IPS-NIHi7 (cell line): ENCODE results near the gene CD320.

Source experiments
- DNase-seq: peaks from one replicate; pipeline ENCODE4 v3.0.0; 2012; ENCODE audit warnings: mixed read lengths; ENCODE audit errors: extremely low spot score

The CD320 gene

DNA sequence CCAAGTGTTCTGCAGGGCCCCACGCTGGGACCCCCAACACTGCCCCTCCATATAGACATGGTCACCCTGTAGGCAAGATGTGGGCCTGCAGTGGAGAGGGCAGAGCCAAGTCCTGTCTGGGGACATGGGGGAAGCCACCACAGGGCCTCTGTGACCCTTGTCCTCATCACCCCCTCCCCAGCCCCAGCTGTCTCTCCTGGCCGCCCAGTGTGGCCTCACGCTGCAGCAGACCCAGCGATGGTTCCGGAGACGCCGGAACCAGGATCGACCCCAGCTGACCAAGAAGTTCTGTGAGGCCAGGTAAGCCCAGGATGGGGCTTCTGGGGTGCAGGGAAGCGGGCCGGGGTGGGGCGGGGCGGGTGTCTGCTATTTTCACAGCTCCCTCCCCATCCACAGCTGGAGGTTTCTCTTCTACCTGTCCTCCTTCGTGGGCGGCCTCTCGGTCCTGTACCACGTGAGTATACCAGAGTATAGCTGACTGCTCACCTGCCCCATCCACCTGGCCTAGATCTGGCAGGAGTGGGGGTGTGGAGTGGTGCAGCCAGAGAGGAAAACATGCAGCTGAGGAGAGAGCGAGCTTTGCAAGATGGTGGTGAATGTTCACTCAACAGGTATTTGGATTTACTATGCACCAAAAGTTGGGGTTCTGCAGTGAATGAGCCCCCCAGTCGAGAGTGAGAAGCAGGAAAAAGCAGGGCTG, 52.6 kb downstream of the CD320 start:
- DNase-seq: no peak

DNA sequence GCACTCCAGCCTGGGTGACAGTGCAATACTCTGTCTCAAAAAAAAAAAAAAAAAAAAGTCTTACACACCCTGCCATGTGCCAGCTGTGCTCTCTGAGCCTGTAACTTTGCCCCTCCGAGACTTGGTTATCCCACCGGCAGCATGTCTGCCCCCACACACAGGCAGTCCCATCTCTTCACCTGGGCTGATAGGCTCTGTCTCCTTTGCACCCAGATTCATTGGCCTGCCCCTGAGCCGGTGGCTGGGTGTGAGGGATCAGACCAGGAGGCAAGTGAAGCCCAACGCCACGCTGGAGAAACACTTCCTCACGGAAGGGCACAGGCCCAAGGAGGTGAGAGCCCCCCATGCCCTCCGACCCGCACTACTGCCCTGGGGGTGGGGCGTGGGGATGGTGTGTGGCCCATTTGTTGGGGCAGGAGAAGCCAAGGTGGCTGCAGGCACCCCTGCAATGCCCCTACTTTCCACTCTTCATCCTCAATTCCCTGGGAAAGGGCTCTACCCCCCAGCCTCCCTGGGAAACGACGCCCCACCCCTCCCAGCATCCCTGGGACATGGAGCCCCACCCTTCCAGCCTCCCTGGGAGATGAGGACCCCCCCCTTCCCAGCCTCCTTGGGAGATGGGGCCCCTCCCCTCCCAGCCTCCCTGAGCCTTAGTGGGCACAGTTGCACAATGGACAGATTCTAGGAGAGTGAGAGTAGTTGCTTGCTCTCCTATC, 53.7 kb downstream of the CD320 start:
- DNase-seq: no peak

DNA sequence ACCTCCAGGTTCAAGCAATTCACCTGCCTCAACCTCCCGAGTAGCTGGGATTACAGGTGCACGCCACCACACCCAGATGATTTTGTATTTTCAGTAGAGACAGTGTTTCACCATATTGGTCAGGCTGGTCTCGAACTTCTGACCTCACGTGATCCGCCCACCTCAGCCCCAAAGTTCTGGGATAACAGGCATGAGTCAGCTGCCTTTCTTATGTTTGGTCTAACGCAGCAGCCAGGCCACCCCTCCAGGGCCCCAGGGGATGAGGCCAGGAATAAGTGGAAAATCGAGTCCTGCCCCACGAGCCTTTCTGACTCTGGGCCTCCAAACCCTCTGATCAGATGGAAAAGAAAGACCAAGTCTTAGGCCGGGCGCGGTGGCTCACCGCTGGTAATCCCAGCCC, 54.5 kb downstream of the CD320 start:
- DNase-seq: no peak

DNA sequence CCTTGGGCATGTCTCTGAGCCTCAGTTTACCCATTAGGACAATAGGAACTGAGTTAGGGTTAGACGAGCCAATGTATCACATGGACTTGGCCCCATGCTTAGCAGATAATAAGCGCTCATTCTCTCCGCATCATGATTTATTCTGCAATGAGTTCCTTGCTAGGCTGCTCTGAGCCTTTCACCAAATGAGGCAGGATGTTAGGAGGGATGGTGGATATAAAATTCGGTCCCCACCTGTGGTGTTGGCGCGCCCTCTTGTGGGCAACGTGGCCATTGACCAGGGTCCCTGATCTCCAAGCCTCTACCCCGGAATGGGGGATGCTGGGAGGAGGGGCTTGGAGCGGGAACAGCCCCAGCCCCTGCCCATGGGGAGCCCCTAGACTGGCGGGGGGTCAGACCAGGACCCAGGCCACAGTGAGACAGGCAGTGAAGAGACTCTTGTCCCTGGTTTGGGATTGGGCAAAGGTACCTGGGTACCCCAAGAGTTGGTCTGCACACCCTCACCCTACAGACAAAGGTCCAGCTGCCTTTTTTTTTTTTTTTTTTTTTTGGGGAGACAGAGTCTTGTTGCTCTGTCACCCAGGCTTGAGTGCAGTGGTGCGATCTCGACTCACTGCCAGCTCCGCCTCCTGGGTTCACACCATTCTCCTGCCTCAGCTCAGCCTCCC, 55.1 kb downstream of the CD320 start:
- DNase-seq: peak; percentile 94
